Hepatocyte (in vitro differentiated cells): ENCODE results near the gene HECTD4. TPM values are rescaled to one million over a fixed set of nuclear protein-coding genes. Genes with fewer than 3 reads are reported as not detected.

Experiments used
- DNase-seq: peaks from one replicate; pipeline ENCODE4 v3.0.0-alpha.2; 2016; ENCODE audit warnings: low spot score
- H2AFZ ChIP-seq: fragments of 200-600 bp; sonication (generic); 2 replicates; pipeline ENCODE4 v1.6.0; 2016; ENCODE audit warnings: antibody characterized with exemption, mild to moderate bottlenecking
- H3K27ac ChIP-seq: fragments of 200-600 bp; sonication (generic); 2 replicates; pipeline ENCODE4 v1.5.1; 2016; ENCODE audit warnings: mild to moderate bottlenecking
- H3K27me3 ChIP-seq: fragments of 200-600 bp; sonication (generic); 2 replicates; pipeline ENCODE4 v1.6.1; 2016
- H3K36me3 ChIP-seq: fragments of 200-600 bp; sonication (generic); replicated peaks from 2 replicates; pipeline ENCODE4 v1.5.1; 2016; ENCODE audit warnings: low read depth; ENCODE audit not compliant: insufficient read depth
- H3K4me1 ChIP-seq: fragments of 200-600 bp; sonication (generic); 2 replicates; pipeline ENCODE4 v1.5.1; 2016; ENCODE audit warnings: mild to moderate bottlenecking, moderate library complexity; ENCODE audit not compliant: insufficient read depth
- H3K4me2 ChIP-seq: fragments of 200-600 bp; sonication (generic); 2 replicates; pipeline ENCODE4 v1.6.0; 2016
- H3K4me3 ChIP-seq: fragments of 200-600 bp; sonication (generic); 2 replicates; pipeline ENCODE4 v1.5.1; 2016; ENCODE audit warnings: mild to moderate bottlenecking
- H3K79me2 ChIP-seq: fragments of 200-600 bp; sonication (generic); 2 replicates; pipeline ENCODE4 v1.6.0; 2017; ENCODE audit warnings: mild to moderate bottlenecking
- H3K9me2 ChIP-seq: fragments of 200-600 bp; sonication (generic); replicated peaks from 2 replicates; pipeline ENCODE4 v1.6.0; 2017; ENCODE audit warnings: mild to moderate bottlenecking; ENCODE audit not compliant: insufficient read depth
- H3K9me3 ChIP-seq: fragments of 200-600 bp; sonication (generic); 2 replicates; pipeline ENCODE4 v1.5.1; 2016; ENCODE audit warnings: low read depth, mild to moderate bottlenecking
- H4K20me1 ChIP-seq: fragments of 200-600 bp; sonication (generic); 2 replicates; pipeline ENCODE4 v1.6.0; 2016; ENCODE audit warnings: mild to moderate bottlenecking; ENCODE audit not compliant: insufficient read depth, poor library complexity, severe bottlenecking
- EZH2 ChIP-seq: fragments of 200-600 bp; sonication (generic); IDR thresholded peaks from 2 replicates; pipeline ENCODE4 v1.6.1; 2016; ENCODE audit warnings: antibody characterized with exemption, mild to moderate bottlenecking, borderline replicate concordance
- EZH2phosphoT487 ChIP-seq: fragments of 200-600 bp; sonication (generic); IDR thresholded peaks from one replicate; pipeline ENCODE4 v1.6.1; 2018; ENCODE audit warnings: antibody characterized with exemption, mild to moderate bottlenecking, low read depth, moderate library complexity; ENCODE audit not compliant: unreplicated experiment, severe bottlenecking
- WGBS: methylation state at CpG from one replicate; pipeline ENCODE4 v1.1.6; 2016; ENCODE audit warnings: low lambda C conversion rate; ENCODE audit errors: missing lambda C conversion rate; 5-methylcytosine and 5-hydroxymethylcytosine counted together
- polyA plus RNA-seq: library from polyadenylated mRNA; unstranded; fragments of >200 nt; fragmentation: Nextera tagmentation; extraction: Ambion mirVana; gene quantifications from 2 replicates; pipeline ENCODE4 v1.2.1, GENCODE V29; 2016
- total RNA-seq: library from RNA; depleted of rRNA; stranded (reverse); fragments of >200 nt; gene quantifications from 2 replicates; pipeline ENCODE4 v1.2.3, GENCODE V29; 2014
- TF ChIP-seq, protein P1 (sequence below): fragments of 200-600 bp; sonication (generic); IDR thresholded peaks from 2 replicates; pipeline ENCODE4 v1.5.1; 2016; ENCODE audit warnings: antibody characterized with exemption, mild to moderate bottlenecking; ENCODE audit not compliant: poor library complexity

Gene HECTD4
- total and polyA plus RNA-seq, 2 experiments from 2014 or later, result 22.7 to 27.1 TPM

DNA sequence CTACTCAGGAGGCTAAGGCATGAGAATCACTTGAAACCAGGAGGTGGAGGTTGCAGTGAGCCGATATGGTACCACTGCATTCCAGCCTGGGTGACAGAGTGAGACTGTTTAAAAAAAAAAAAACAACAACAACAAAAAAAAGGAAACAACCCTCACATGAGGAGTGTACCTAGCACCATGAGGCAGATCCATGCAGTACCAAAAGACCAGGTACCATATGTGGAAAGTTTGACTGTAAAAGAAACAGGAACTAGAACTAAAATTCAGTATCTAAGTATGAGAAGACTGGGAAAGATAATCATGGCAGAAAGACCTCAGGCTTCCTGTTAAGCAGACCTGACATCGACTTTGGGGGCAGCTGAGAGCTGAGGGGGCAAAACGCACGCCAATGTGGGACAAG is 201.8 kb downstream of the HECTD4 start:
- Histone ChIP-seq H3K9me2 (no peaks in the 10 kb centered on the region), H2AFZ (no peak overlapping the region), H3K36me3 (no peaks in the 10 kb centered on the region), H4K20me1 (no peaks in the 10 kb centered on the region), H3K27ac (no peak overlapping the region), H3K4me2 (no peak overlapping the region), H3K4me1 (no peaks in the 10 kb centered on the region), H3K9me3 (no peaks in the 10 kb centered on the region), H3K27me3 (no peaks in the 10 kb centered on the region), H3K79me2 (no peaks in the 10 kb centered on the region), H3K4me3 (no peak overlapping the region)
- WGBS, result 97% methylated on average over 4 of the region's 4 CpGs
- DNase-seq, result no peak
- TF ChIP-seq EZH2 (no peak), EZH2phosphoT487 (no peak)
- TF ChIP-seq, protein P1, sequence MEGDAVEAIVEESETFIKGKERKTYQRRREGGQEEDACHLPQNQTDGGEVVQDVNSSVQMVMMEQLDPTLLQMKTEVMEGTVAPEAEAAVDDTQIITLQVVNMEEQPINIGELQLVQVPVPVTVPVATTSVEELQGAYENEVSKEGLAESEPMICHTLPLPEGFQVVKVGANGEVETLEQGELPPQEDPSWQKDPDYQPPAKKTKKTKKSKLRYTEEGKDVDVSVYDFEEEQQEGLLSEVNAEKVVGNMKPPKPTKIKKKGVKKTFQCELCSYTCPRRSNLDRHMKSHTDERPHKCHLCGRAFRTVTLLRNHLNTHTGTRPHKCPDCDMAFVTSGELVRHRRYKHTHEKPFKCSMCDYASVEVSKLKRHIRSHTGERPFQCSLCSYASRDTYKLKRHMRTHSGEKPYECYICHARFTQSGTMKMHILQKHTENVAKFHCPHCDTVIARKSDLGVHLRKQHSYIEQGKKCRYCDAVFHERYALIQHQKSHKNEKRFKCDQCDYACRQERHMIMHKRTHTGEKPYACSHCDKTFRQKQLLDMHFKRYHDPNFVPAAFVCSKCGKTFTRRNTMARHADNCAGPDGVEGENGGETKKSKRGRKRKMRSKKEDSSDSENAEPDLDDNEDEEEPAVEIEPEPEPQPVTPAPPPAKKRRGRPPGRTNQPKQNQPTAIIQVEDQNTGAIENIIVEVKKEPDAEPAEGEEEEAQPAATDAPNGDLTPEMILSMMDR, result no peak

DNA sequence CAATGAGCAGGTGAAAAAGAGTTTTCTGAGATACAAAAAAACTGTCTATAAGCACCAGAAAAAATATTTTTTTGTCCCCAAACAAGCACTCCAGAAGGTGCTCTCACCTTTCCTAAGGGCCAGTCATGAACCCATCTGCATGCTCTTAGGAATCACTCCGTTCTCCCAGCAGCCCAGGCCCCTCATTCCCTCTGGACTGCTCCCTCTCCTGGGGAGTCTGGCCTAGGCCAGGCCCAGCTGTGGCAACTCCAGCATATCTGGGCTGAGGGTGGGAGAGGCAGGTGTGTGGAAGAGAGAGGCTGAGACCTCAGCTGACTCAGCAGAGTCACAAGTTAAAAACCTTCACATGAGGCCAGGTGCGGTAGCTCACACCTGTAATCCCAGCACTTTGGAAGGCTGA is 202.3 kb downstream of the HECTD4 start:
- H4K20me1 ChIP-seq, result no peaks in the 10 kb centered on the region
- H3K4me2 ChIP-seq, result no peak overlapping the region
- TF ChIP-seq, protein P1, result no peak
- no peak for TF ChIP-seq EZH2phosphoT487
- no peak for TF ChIP-seq EZH2
- H3K4me3 ChIP-seq, result no peak overlapping the region
- no peaks in the 10 kb centered on the region for H3K36me3 ChIP-seq
- H3K4me1 ChIP-seq, result no peaks in the 10 kb centered on the region
- H3K27me3 ChIP-seq, result no peaks in the 10 kb centered on the region
- DNase-seq, result no peak
- no peaks in the 10 kb centered on the region for H3K79me2 ChIP-seq
- 93% methylated on average over 2 of the region's 2 CpGs for WGBS
- no peak overlapping the region for H3K27ac ChIP-seq
- no peak overlapping the region for H2AFZ ChIP-seq
- no peaks in the 10 kb centered on the region for H3K9me2 ChIP-seq
- H3K9me3 ChIP-seq, result no peaks in the 10 kb centered on the region

DNA sequence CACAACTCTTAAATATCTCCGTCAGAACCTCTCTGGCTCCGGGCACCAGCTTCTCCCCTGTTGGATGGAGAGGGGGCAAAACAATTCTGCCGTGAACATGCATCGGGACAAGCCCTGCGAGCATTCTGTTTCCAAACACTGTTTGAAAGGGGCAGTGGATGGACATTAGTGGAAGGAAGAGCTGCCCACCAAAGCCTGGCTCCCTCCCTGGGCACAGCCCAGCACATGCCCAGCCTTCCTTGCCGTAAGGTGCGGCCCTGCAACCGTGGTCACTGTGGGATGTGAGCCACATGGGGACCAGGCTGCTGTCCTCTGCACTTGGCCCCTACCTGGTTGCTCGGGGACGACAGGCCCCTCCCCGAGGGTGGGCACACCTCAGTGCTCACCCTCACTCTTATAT is 202.9 kb downstream of the HECTD4 start:
- Histone ChIP-seq H3K4me2 (no peak overlapping the region), H3K27me3 (no peaks in the 10 kb centered on the region), H3K79me2 (no peaks in the 10 kb centered on the region), H3K9me2 (no peaks in the 10 kb centered on the region), H4K20me1 (no peaks in the 10 kb centered on the region), H3K27ac (no peak overlapping the region), H2AFZ (no peak overlapping the region), H3K4me1 (no peaks in the 10 kb centered on the region), H3K4me3 (no peak overlapping the region), H3K9me3 (no peaks in the 10 kb centered on the region), H3K36me3 (no peaks in the 10 kb centered on the region)
- no peak for DNase-seq
- TF ChIP-seq EZH2phosphoT487 (no peak), EZH2 (no peak)
- TF ChIP-seq, protein P1, result no peak
- WGBS, result 96% methylated on average over 11 of the region's 11 CpGs

DNA sequence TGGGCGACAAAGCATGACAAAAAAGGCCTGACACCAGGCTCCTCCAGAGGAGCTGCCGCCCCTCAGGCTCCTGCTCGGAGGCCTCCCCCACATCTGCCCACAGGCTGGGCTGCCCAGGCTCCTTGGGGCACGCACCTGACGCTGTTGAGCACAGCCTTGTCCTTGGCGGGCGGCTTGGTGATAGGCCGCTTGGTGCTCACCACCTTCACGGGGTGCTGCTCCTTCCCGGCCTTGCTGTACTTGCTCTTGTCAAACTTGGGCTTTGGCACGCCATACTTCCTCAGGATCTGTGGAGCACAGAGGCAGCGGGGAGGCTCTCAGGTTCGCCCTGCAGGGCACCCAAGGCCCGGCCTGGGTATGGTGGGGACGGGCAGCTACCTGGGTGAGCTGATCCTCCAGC is 203.4 kb downstream of the HECTD4 start:
- no peak overlapping the region for H2AFZ ChIP-seq
- no peaks in the 10 kb centered on the region for H3K79me2 ChIP-seq
- H3K36me3 ChIP-seq, result no peaks in the 10 kb centered on the region
- H3K4me3 ChIP-seq, result no peak overlapping the region
- H3K9me2 ChIP-seq, result no peaks in the 10 kb centered on the region
- no peak overlapping the region for H3K27ac ChIP-seq
- H4K20me1 ChIP-seq, result no peaks in the 10 kb centered on the region
- TF ChIP-seq, protein P1, result no peak
- no peak for TF ChIP-seq EZH2phosphoT487
- no peak overlapping the region for H3K4me2 ChIP-seq
- DNase-seq, result no peak
- no peaks in the 10 kb centered on the region for H3K4me1 ChIP-seq
- no peaks in the 10 kb centered on the region for H3K9me3 ChIP-seq
- WGBS, result 97% methylated on average over 15 of the region's 15 CpGs
- no peaks in the 10 kb centered on the region for H3K27me3 ChIP-seq
